HG02852 (cell line): ENCODE measurements around the gene PALM3.
"Not testable (repeated sequence)": the region's sequence is repeated elsewhere in the genome, so short reads cannot be mapped to it uniquely, and the experiment has no call there.

Experiments used
- ATAC-seq: cut with Tn5 transposase; IDR thresholded peaks from one replicate; pipeline ENCODE4 v1.9.1; 2021; ENCODE audit warnings: mild to moderate bottlenecking, moderate library complexity; ENCODE audit not compliant: unreplicated experiment

The PALM3 gene

GRCh38 chr19:14035706-14036105, 26.2 kb downstream of the PALM3 start:
- no peak for ATAC-seq

GRCh38 chr19:14035159-14035558, 26.7 kb downstream of the PALM3 start:
- ATAC-seq = not testable (repeated sequence)

- no peak for ATAC-seq
These were observed 27.9 kb downstream of the PALM3 start for GRCh38 chr19:14033946-14034345.

- ATAC-seq = peak; percentile 67
These were observed 30.0 kb downstream of the PALM3 start, which contains the start of gene IL27RA for GRCh38 chr19:14031719-14032480. IL27RA (plus strand) TSS chr19:14031762; CDS start chr19:14031873, 111 bp downstream.

GRCh38 chr19:14030997-14031718, 30.7 kb downstream of the PALM3 start:
- no peak for ATAC-seq

GRCh38 chr19:14028901-14029300, 33.0 kb downstream of the PALM3 start:
- ATAC-seq = no peak

GRCh38 chr19:14027856-14028450, 33.9 kb downstream of the PALM3 start, which contains the start of gene RLN3:
RLN3 (plus strand) TSS chr19:14028148; CDS start chr19:14028205, 57 bp downstream.
- ATAC-seq = no peak

- not testable (repeated sequence) for ATAC-seq
These were observed 35.2 kb downstream of the PALM3 start for GRCh38 chr19:14026652-14027192.

GRCh38 chr19:14023404-14024235, 38.3 kb downstream of the PALM3 start:
- ATAC-seq = no peak

GRCh38 chr19:14022469-14022868, 39.4 kb downstream of the PALM3 start:
- ATAC-seq = no peak

- no peak for ATAC-seq
These were observed 40.4 kb downstream of the PALM3 start for GRCh38 chr19:14021474-14021873.

- ATAC-seq = not testable (repeated sequence)
These were observed 42.1 kb downstream of the PALM3 start for GRCh38 chr19:14019739-14020138.

- ATAC-seq = no peak
These were observed 42.8 kb downstream of the PALM3 start for GRCh38 chr19:14019100-14019499.

GRCh38 chr19:14015524-14016035, 46.3 kb downstream of the PALM3 start:
- ATAC-seq = peak; percentile 74

- no peak for ATAC-seq
These were observed 49.4 kb downstream of the PALM3 start for GRCh38 chr19:14012378-14012915.

- peak; percentile 32 for ATAC-seq
These were observed 54.9 kb downstream of the PALM3 start for GRCh38 chr19:14006766-14007562.

- ATAC-seq = peak; percentile 72
These were observed 55.7 kb downstream of the PALM3 start, which contains the start of gene RFX1 for GRCh38 chr19:14006085-14006765. RFX1 (minus strand) TSS chr19:14006320; CDS start chr19:13993843, 12,477 bp downstream.

GRCh38 chr19:14005349-14006084, 56.4 kb downstream of the PALM3 start:
- ATAC-seq = peak; percentile 32
